ENCODE measurements around the gene KNOP1. TPM values are rescaled to one million over a fixed set of nuclear protein-coding genes. Genes with fewer than 3 reads are reported as not detected.

The KNOP1 gene
- total RNA-seq, 4 donors from 2014 or later = 4.1 to 9.2 (median 5.5) TPM

DNA sequence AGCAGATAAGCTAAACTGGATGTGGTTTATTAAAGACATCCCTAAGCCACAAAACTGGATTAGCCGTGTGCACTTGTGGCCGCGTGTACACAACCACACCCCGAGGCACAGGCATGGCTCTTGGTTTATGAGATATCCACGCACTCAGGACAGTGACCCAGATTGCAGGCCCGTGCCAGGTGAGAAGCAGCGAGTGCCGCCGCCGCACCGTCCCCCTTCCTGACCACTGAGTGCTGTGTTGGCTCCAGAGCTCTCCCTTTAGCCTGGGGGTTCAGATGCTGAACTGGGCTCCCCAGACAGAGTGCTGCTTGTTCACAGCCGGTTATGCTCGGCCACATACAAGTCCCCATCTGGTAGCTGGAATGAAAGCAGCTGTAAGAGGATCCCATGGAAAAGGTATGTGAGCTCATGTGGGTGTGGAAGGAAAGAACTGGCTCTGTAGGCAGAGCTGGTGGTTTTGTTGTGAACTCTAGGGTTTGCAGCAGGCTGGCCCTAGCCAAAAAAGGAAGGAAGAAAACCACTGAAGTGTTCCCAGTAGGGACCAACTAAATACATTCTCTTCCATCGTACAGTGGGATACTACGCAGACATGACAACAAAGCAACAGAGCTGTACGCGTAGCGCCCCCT, 29.5 kb downstream of the KNOP1 start:
- TF ChIP-seq CTCF (IDR thresholded peaks at IDR 0.05 in 4 of 5, conservative IDR thresholded peaks at IDR 0.05 in 1 of 5) (no peak), POLR2A (IDR thresholded peaks at IDR 0.05) (no peak)
- no peaks in the 10 kb centered on the region for H3K9me3 ChIP-seq
- peaks cover 0 to 45% of the 10 kb centered on the region in 2 donors for H3K36me3 ChIP-seq
- peak in 1 of 2 donors; percentile 30 for ATAC-seq
- H3K4me1 ChIP-seq = peaks cover 0 to 24% of the 10 kb centered on the region in 2 donors
- H3K27me3 ChIP-seq = no peaks in the 10 kb centered on the region
- in situ Hi-C loops (cut with MboI; ENCODE audit: low sequenced_read_pairs in 4 of 4) = loop anchor here in 1 of 4 donors (25.0 kb wide), 1 partner anchor 199 kb away; the partner anchor contains the start of gene GPRC5B
- no peak overlapping the region for H3K4me3 ChIP-seq
- intact Hi-C loops (cut with DNase I; ENCODE audit: low total_unique reads) = no loop called here
- H3K27ac ChIP-seq = peak overlapping the region in 1 of 4 donors; percentile 58
- no peak for DNase-seq

DNA sequence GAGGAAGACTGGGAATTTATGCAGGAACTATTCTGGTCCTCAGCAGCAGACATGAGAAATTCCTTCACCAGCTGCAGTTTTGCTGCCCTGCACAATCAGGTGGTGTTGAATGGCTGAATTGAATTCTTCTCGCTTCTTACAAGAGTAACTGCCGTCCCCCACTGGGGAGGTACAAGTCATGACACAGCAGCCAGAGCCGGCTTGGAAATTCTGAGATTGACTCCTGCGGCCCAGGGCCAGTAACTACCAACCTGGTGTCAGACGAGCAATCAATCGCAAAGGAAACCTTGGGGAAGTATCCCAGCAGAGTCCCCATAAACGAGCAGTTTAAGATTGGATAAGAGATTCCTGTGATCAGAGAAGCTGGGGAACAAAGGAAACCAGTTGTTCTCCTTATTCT, 30.7 kb downstream of the KNOP1 start:
- no peaks in the 10 kb centered on the region for H3K27me3 ChIP-seq
- no peak overlapping the region for H3K27ac ChIP-seq
- in situ Hi-C loops (cut with MboI; ENCODE audit: low sequenced_read_pairs in 4 of 4) (loop anchor here in 1 of 4 donors (25.0 kb wide), 1 partner anchor 200 kb away; the partner anchor contains the start of gene GPRC5B), intact Hi-C loops (cut with DNase I; ENCODE audit: low total_unique reads) (no loop called here)
- no peaks in the 10 kb centered on the region for H3K9me3 ChIP-seq
- H3K4me1 ChIP-seq = peaks cover 0 to 24% of the 10 kb centered on the region in 2 donors
- no peak overlapping the region for H3K4me3 ChIP-seq
- peaks cover 0 to 53% of the 10 kb centered on the region in 2 donors for H3K36me3 ChIP-seq
- no peak for TF ChIP-seq CTCF (IDR thresholded peaks at IDR 0.05 in 4 of 5, conservative IDR thresholded peaks at IDR 0.05 in 1 of 5)
- no peak for TF ChIP-seq POLR2A (IDR thresholded peaks at IDR 0.05)
- ATAC-seq (no peak), DNase-seq (no peak)

- intact Hi-C loops (cut with DNase I; ENCODE audit: low total_unique reads) = no loop called here
- Histone ChIP-seq H3K27ac (no peak overlapping the region), H3K4me3 (no peak overlapping the region), H3K36me3 (peaks cover 0 to 46% of the 10 kb centered on the region in 2 donors), H3K4me1 (peaks cover 0 to 20% of the 10 kb centered on the region in 2 donors), H3K9me3 (no peaks in the 10 kb centered on the region), H3K27me3 (no peaks in the 10 kb centered on the region)
- ATAC-seq (no peak), DNase-seq (no peak)
- TF ChIP-seq CTCF (IDR thresholded peaks at IDR 0.05 in 4 of 5, conservative IDR thresholded peaks at IDR 0.05 in 1 of 5) (no peak), POLR2A (IDR thresholded peaks at IDR 0.05) (no peak)
- in situ Hi-C loops (cut with MboI; ENCODE audit: low sequenced_read_pairs in 4 of 4) = loop anchor here in 1 of 4 donors (25.0 kb wide), 1 partner anchor 202 kb away; the partner anchor contains the start of gene GPRC5B
Measured at GRCh38 chr16:19685176-19685575, 32.9 kb downstream of the KNOP1 start.

- DNase-seq = no peak
- Histone ChIP-seq H3K4me1 (peaks cover 0 to 22% of the 10 kb centered on the region in 2 donors), H3K36me3 (peaks cover 0 to 46% of the 10 kb centered on the region in 2 donors), H3K4me3 (no peak overlapping the region), H3K27me3 (no peaks in the 10 kb centered on the region), H3K9me3 (no peaks in the 10 kb centered on the region), H3K27ac (no peak overlapping the region)
- in situ Hi-C loops (cut with MboI; ENCODE audit: low sequenced_read_pairs in 4 of 4) (loop anchor here in 1 of 4 donors (25.0 kb wide), 1 partner anchor 204 kb away; the partner anchor contains the start of gene GPRC5B), intact Hi-C loops (cut with DNase I; ENCODE audit: low total_unique reads) (no loop called here)
- TF ChIP-seq POLR2A (IDR thresholded peaks at IDR 0.05) (no peak), CTCF (IDR thresholded peaks at IDR 0.05 in 4 of 5, conservative IDR thresholded peaks at IDR 0.05 in 1 of 5) (no peak)
- ATAC-seq = no peak
Measured at GRCh38 chr16:19683453-19684236, 34.4 kb downstream of the KNOP1 start.
